T-helper 17 cell (primary cell): ENCODE results near the gene CCT7. TPM values are rescaled to one million over a fixed set of nuclear protein-coding genes. Genes with fewer than 3 reads are reported as not detected.
"Not testable (repeated sequence)": the region's sequence is repeated elsewhere in the genome, so short reads cannot be mapped to it uniquely, and the experiment has no call there.

Source experiments
- ATAC-seq: fragments of 150-1000 bp; cut with Tn5 transposase; 2 replicates; pipeline ENCODE4 v1.10.0; 2021; ENCODE audit warnings: mild to moderate bottlenecking, moderate library complexity
- DNase-seq, 3 donors: peaks; one replicate each; pipeline versions ENCODE4 v3.0.0 to v3.0.0-alpha.2; 2020 to 2021
- H3K9me3 ChIP-seq: one replicate; pipeline ENCODE4 v1.7.0; 2013; ENCODE audit warnings: low read length, mild to moderate bottlenecking; ENCODE audit not compliant: control insufficient read depth, poor library complexity, severe bottlenecking
- H3K27ac Mint-ChIP-seq: one replicate; pipeline ENCODE4 v1.8.0; 2022; ENCODE audit warnings: mild to moderate bottlenecking, moderate library complexity, mixed read lengths
- H3K27me3 Mint-ChIP-seq: one replicate; pipeline ENCODE4 v1.8.0; 2022; ENCODE audit warnings: mixed read lengths
- H3K36me3 Mint-ChIP-seq: one replicate; pipeline ENCODE4 v1.8.0; 2022; ENCODE audit warnings: low read depth, mixed read lengths
- H3K4me1 Mint-ChIP-seq: one replicate; pipeline ENCODE4 v1.8.0; 2022; ENCODE audit warnings: mild to moderate bottlenecking, mixed read lengths
- H3K4me3 Mint-ChIP-seq: one replicate; pipeline ENCODE4 v1.8.0; 2022; ENCODE audit warnings: mild to moderate bottlenecking, moderate library complexity, mixed read lengths
- total RNA-seq, 4 donors: library from RNA in 2 of 4; stranded (reverse) in 2 of 4; gene quantifications; one replicate each; pipeline ENCODE4 v1.2.3 and lab custom pipeline; 2022 to 2026

CCT7 gene
- total RNA-seq, 2 donors from 2014 or later = 132 to 152 TPM

- peaks cover 2% of the 10 kb centered on the region for H3K36me3 Mint-ChIP-seq
- no peak overlapping the region for H3K4me3 Mint-ChIP-seq
- H3K27me3 Mint-ChIP-seq = no peaks in the 10 kb centered on the region
- ATAC-seq (no peak), DNase-seq (no peak)
- no peaks in the 10 kb centered on the region for H3K9me3 ChIP-seq
- peaks cover 11% of the 10 kb centered on the region for H3K4me1 Mint-ChIP-seq
- H3K27ac Mint-ChIP-seq = no peak overlapping the region
Observed at GRCh38 chr2:73260338-73260984, 26.4 kb downstream of the CCT7 start.

- DNase-seq = no peak
- ATAC-seq = no peak
- peaks cover 2% of the 10 kb centered on the region for H3K36me3 Mint-ChIP-seq
- H3K9me3 ChIP-seq = no peaks in the 10 kb centered on the region
- H3K27ac Mint-ChIP-seq = no peak overlapping the region
- H3K4me3 Mint-ChIP-seq = no peak overlapping the region
- no peaks in the 10 kb centered on the region for H3K27me3 Mint-ChIP-seq
- H3K4me1 Mint-ChIP-seq = peaks cover 8% of the 10 kb centered on the region
Observed at GRCh38 chr2:73262108-73262651, 28.1 kb downstream of the CCT7 start.

- peaks cover 12% of the 10 kb centered on the region for H3K4me1 Mint-ChIP-seq
- not testable (repeated sequence) for DNase-seq, H3K36me3 Mint-ChIP-seq, ATAC-seq, H3K27ac Mint-ChIP-seq, H3K9me3 ChIP-seq, H3K27me3 Mint-ChIP-seq, H3K4me3 Mint-ChIP-seq
Observed at GRCh38 chr2:73262691-73263429, 28.8 kb downstream of the CCT7 start.

- ATAC-seq = no peak
- Mint-ChIP-seq H3K4me3 (no peak overlapping the region), H3K4me1 (peaks cover 18% of the 10 kb centered on the region), H3K27me3 (no peaks in the 10 kb centered on the region), H3K27ac (no peak overlapping the region), H3K36me3 (peaks cover 7% of the 10 kb centered on the region)
- no peak for DNase-seq
- H3K9me3 ChIP-seq = no peaks in the 10 kb centered on the region
Observed at GRCh38 chr2:73263540-73264331, 29.6 kb downstream of the CCT7 start.

GRCh38 chr2:73264332-73264606 is 30.2 kb downstream of the CCT7 start:
- Mint-ChIP-seq H3K4me3 (no peak overlapping the region), H3K27ac (no peak overlapping the region), H3K27me3 (no peaks in the 10 kb centered on the region), H3K36me3 (peaks cover 7% of the 10 kb centered on the region), H3K4me1 (peaks cover 18% of the 10 kb centered on the region)
- DNase-seq (no peak), ATAC-seq (no peak)
- no peaks in the 10 kb centered on the region for H3K9me3 ChIP-seq

GRCh38 chr2:73264783-73265182 is 30.7 kb downstream of the CCT7 start:
- no peaks in the 10 kb centered on the region for H3K9me3 ChIP-seq
- Mint-ChIP-seq H3K4me3 (no peak overlapping the region), H3K27ac (no peak overlapping the region), H3K36me3 (peaks cover 7% of the 10 kb centered on the region), H3K4me1 (peaks cover 17% of the 10 kb centered on the region), H3K27me3 (no peaks in the 10 kb centered on the region)
- DNase-seq = no peak
- no peak for ATAC-seq

GRCh38 chr2:73265298-73266060 is 31.4 kb downstream of the CCT7 start:
- H3K4me1 Mint-ChIP-seq = peaks cover 19% of the 10 kb centered on the region
- no peak overlapping the region for H3K4me3 Mint-ChIP-seq
- no peak overlapping the region for H3K27ac Mint-ChIP-seq
- H3K27me3 Mint-ChIP-seq = no peaks in the 10 kb centered on the region
- peaks cover 7% of the 10 kb centered on the region for H3K36me3 Mint-ChIP-seq
- no peaks in the 10 kb centered on the region for H3K9me3 ChIP-seq
- DNase-seq (no peak), ATAC-seq (no peak)

- H3K4me3 Mint-ChIP-seq = peak overlapping the region; percentile 75
- DNase-seq (no peak), ATAC-seq (no peak)
- no peaks in the 10 kb centered on the region for H3K9me3 ChIP-seq
- H3K4me1 Mint-ChIP-seq = peaks cover 19% of the 10 kb centered on the region
- H3K27me3 Mint-ChIP-seq = no peaks in the 10 kb centered on the region
- peaks cover 9% of the 10 kb centered on the region for H3K36me3 Mint-ChIP-seq
- no peak overlapping the region for H3K27ac Mint-ChIP-seq
Observed at GRCh38 chr2:73266061-73266901, 32.2 kb downstream of the CCT7 start.

GRCh38 chr2:73267008-73267407 is 32.9 kb downstream of the CCT7 start:
- no peaks in the 10 kb centered on the region for H3K9me3 ChIP-seq
- peaks cover 7% of the 10 kb centered on the region for H3K36me3 Mint-ChIP-seq
- DNase-seq = no peak
- H3K27ac Mint-ChIP-seq = no peak overlapping the region
- no peaks in the 10 kb centered on the region for H3K27me3 Mint-ChIP-seq
- no peak for ATAC-seq
- H3K4me3 Mint-ChIP-seq = peak overlapping the region; percentile 75
- peaks cover 19% of the 10 kb centered on the region for H3K4me1 Mint-ChIP-seq

GRCh38 chr2:73268366-73268829 is 34.3 kb downstream of the CCT7 start:
- Mint-ChIP-seq H3K27me3 (no peaks in the 10 kb centered on the region), H3K36me3 (peaks cover 7% of the 10 kb centered on the region), H3K27ac (no peak overlapping the region), H3K4me1 (peaks cover 19% of the 10 kb centered on the region), H3K4me3 (peak overlapping the region; percentile 83)
- no peaks in the 10 kb centered on the region for H3K9me3 ChIP-seq
- DNase-seq = no peak
- ATAC-seq = no peak

- H3K27ac Mint-ChIP-seq = peak overlapping the region; percentile 72
- no peaks in the 10 kb centered on the region for H3K9me3 ChIP-seq
- DNase-seq (peak; percentile 66 to 68 (median 67)), ATAC-seq (peak; percentile 95)
- peak overlapping the region; percentile 83 for H3K4me3 Mint-ChIP-seq
- H3K27me3 Mint-ChIP-seq = no peaks in the 10 kb centered on the region
- peaks cover 20% of the 10 kb centered on the region for H3K4me1 Mint-ChIP-seq
- peaks cover 7% of the 10 kb centered on the region for H3K36me3 Mint-ChIP-seq
Observed at GRCh38 chr2:73268830-73269685, 35.0 kb downstream of the CCT7 start.
